ENCODE results near the gene RGS7. TPM values are rescaled to one million over a fixed set of nuclear protein-coding genes. Genes with fewer than 3 reads are reported as not detected.
A peak's percentile ranks its signal among the peaks of the same experiment; 100 is the strongest.

RGS7 gene
- total RNA-seq, 2 donors from 2014 or later, result 0.10 to 0.24 TPM

GRCh38 chr1:241208910-241209379, 148.1 kb downstream of the RGS7 start:
- Histone ChIP-seq H3K4me3 (no peak overlapping the region), H3K9me3 (no peaks in the 10 kb centered on the region), H3K36me3 (no peaks in the 10 kb centered on the region), H3K9ac (ENCODE audit: low read depth in 2 of 2, low read length in 2 of 2) (no peak overlapping the region), H3K27ac (no peak overlapping the region), H3K4me1 (no peaks in the 10 kb centered on the region), H3K27me3 (no peaks in the 10 kb centered on the region)
- DNase-seq, result no peak
- no peak for TF ChIP-seq CTCF (IDR thresholded peaks at IDR 0.05)
- intact Hi-C loops (cut with DNase I), result no loop called here

- TF ChIP-seq CTCF (IDR thresholded peaks at IDR 0.05), result no peak
- intact Hi-C loops (cut with DNase I), result no loop called here
- no peak for DNase-seq
- Histone ChIP-seq H3K9me3 (no peaks in the 10 kb centered on the region), H3K4me1 (no peaks in the 10 kb centered on the region), H3K36me3 (no peaks in the 10 kb centered on the region), H3K4me3 (no peak overlapping the region), H3K27me3 (no peaks in the 10 kb centered on the region), H3K9ac (ENCODE audit: low read depth in 2 of 2, low read length in 2 of 2) (no peak overlapping the region), H3K27ac (no peak overlapping the region)
Observed at GRCh38 chr1:241203817-241204216, 153.2 kb downstream of the RGS7 start.

GRCh38 chr1:241202401-241202800, 154.6 kb downstream of the RGS7 start:
- DNase-seq, result no peak
- intact Hi-C loops (cut with DNase I), result no loop called here
- no peaks in the 10 kb centered on the region for H3K4me1 ChIP-seq
- no peak for TF ChIP-seq CTCF (IDR thresholded peaks at IDR 0.05)
- H3K27me3 ChIP-seq, result no peaks in the 10 kb centered on the region
- no peak overlapping the region for H3K9ac ChIP-seq (ENCODE audit: low read depth in 2 of 2, low read length in 2 of 2)
- H3K9me3 ChIP-seq, result no peaks in the 10 kb centered on the region
- H3K36me3 ChIP-seq, result no peaks in the 10 kb centered on the region
- peak overlapping the region; percentile 4 for H3K27ac ChIP-seq
- no peak overlapping the region for H3K4me3 ChIP-seq

- intact Hi-C loops (cut with DNase I), result no loop called here
- DNase-seq, result no peak
- H3K4me3 ChIP-seq, result no peak overlapping the region
- H3K27ac ChIP-seq, result no peak overlapping the region
- H3K9ac ChIP-seq (ENCODE audit: low read depth in 2 of 2, low read length in 2 of 2), result no peak overlapping the region
- H3K9me3 ChIP-seq, result no peaks in the 10 kb centered on the region
- H3K27me3 ChIP-seq, result no peaks in the 10 kb centered on the region
- no peak for TF ChIP-seq CTCF (IDR thresholded peaks at IDR 0.05)
- no peaks in the 10 kb centered on the region for H3K4me1 ChIP-seq
- no peaks in the 10 kb centered on the region for H3K36me3 ChIP-seq
Observed at GRCh38 chr1:241186716-241187115, 170.3 kb downstream of the RGS7 start.

- TF ChIP-seq CTCF (IDR thresholded peaks at IDR 0.05), result no peak
Observed at GRCh38 chr1:241181971-241182370, 175.0 kb downstream of the RGS7 start.

More at GRCh38 chr1:241181971-241182370, 175.0 kb downstream of the RGS7 start:
- Histone ChIP-seq H3K36me3 (no peaks in the 10 kb centered on the region), H3K27ac (no peak overlapping the region), H3K4me1 (no peaks in the 10 kb centered on the region), H3K9ac (ENCODE audit: low read depth in 2 of 2, low read length in 2 of 2) (no peak overlapping the region), H3K4me3 (no peak overlapping the region), H3K27me3 (no peaks in the 10 kb centered on the region), H3K9me3 (no peaks in the 10 kb centered on the region)
- DNase-seq, result no peak
- intact Hi-C loops (cut with DNase I), result no loop called here
